ENCODE measurements around the gene COL18A1.
"Not testable (repeated sequence)": the region's sequence is repeated elsewhere in the genome, so short reads cannot be mapped to it uniquely, and the experiment has no call there.

COL18A1 gene

DNA sequence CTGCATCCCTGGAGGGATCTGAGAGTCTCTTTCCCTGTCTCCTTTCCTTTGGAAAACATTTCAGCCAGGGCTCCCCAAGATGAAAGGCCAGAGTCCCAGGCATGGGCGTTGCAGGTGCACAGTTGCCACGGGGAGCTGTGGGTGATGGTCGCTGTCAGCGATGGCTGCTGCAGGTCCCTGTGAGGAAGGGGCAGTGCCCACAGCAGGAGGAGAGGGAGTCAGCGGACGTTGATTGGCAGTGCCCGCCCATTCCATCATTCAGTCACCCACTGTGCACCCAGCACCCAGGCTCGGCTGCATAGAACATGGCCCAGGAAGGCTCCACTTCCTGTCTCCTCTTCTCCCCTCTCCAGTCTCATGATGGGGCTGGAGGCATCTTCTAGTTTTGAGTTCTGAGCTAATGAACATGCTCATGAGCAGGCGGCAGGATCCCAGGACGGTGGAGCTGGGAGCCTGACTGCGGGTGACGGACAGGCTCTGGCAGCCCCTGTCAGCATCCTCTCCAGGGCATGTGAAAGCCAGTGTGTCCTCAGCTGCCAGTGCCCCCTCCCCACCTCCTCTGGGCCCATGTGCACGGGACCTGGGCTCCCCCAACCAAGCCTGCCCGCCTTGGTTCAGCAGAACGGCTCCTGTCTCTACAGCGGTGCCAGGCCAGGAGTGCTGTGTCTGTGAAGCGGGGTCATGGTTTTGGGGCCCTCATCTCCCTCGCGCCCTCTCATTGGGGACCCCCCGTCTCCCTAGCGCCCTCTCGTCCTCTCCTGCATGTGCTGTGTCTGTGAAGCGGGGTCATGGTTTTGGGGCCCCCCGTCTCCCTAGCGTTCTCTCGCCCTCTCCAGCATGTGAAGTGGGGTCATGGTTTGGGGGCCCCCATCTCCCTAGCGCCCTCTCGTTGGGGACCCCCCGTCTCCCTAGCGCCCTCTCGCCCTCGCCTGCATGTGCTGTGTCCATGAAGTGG, 24.5 kb downstream of the COL18A1 start:
- no peak for FAIRE-seq

DNA sequence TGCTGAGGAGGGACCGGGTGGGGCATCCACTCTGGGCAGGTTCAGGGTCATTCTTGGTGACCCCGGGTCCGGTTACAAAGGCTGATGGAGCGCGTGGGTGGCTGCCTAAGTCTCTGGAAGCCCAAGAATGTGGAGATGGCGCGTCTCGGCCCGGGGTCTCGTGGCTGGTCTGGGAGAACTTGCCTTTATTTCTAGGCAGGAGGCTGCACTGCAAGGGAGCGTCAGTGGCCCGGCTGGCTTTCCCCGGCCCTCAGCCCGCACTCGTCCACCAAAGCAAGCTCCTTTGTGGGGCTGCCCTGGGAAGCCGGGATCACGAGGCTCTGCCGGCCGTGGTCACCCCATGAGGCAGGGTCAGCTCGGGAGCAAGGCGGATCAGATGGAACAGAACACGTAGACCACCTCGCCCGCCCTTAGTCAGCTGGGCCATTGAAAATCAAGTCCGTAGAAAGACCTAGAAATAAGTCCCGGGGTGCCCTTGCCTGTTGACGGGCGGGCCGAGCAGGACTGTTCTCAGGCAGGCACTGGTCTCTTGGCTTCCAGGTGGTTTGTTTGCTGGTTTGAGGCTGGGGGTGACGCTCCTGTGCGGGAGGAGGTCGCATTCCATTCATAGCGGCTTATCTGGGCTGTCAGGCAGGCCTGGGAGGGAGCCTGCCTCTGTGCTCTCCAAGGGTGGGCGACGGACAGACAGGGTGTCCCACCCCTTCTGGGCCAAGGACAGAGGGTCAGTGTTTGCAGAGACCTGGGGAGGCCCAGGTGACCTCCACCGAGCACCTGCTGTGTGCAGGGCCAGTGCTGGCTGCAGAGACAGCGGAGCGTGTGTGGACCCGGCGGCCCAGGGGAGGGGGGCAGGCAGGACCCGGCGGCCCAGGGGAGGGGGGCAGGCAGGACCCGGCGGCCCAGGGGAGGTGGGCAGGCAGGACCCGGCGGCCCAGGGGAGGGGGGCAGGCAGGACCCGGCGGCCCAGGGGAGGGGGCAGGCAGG, 25.8 kb downstream of the COL18A1 start:
- no peak for FAIRE-seq

DNA sequence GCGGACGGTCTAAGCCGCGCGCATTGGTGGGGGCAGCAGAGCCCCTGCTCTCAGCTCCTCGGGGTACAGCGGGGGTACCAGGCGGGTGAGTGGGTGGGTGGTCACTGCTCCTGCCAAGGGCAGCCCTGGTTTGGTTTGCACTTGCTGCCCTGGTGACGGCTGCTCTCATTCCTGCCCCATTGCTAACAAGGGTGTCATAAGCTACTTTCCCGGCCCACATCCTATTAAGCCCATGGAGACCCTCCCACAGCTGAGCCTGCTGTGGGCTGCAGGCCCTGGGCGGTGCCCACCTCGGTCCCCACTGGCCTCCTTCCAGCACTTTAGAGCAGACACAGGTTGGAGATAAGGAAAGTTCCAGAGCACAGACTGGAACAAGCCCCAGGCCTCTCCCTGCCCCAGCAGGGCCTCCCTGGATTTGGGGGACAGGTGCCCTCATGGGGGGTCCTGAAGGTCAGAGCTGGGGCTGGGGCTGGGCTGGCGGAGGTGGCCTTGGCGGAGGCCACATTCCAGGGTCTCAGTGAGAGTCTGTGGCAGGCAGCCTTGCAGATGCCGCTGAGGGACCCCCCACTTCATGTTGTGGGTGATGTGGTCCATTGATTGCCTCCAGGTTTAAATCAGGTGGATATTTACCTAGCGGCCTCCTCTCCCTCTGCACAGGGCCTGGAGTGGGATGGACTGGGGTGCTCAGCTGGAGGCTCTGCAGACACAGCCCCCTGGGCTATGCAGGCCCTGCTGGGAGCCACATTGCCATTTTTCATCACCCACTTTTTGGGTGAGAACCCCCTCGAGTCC, 27.0 kb downstream of the COL18A1 start:
- no peak for FAIRE-seq

DNA sequence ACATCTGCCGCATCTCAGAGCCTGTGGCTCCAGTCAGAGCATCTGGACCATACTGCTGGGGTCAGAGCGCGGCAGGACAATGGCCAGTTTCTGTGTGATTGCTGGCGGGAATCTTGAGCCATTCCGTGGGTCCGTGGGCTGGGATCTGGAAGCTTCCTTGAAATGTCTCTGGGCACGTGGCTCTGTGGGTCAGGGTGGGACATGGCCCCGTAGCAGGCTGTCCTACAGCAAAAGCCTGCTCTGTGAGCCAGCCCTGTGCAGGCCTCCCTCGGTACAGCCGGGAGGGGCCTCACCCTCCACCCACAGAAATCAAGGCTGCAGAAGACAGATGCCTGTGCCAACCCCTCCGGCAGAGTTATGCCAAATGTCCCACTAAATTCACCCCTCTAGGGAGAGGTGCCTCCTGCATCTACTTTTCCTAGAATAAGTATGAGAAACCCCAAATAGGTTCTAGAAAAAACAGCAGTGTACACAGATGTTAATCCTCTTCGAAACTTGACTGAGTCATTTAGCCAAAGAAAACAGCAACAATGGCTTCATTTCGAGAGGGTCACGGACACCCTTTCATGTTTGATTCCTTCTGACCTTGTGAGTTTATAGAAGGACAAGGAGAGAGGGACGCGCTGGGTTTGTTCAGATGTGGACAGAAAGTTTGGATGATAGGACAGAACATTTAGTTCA, 27.8 kb downstream of the COL18A1 start:
- FAIRE-seq, result no peak

DNA sequence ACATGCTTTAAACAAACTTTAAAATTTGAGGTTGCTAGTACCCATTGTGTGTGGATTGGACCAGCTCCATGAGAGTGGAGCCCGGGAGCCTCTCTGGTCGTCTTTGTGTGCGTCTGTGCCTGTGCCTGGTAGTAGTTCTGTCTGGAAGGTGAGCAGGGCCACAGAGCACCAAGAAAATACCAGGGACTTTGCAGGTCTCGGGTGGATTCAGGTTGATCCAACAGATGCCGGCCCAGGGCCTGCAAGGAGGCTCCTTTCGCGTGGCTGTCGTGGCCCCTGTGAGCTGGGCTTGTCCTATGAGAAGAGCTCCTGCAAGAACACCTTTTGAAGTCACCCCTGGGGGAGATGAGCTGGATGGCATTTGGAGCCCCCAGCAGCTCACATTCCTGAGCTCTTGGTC, 28.3 kb downstream of the COL18A1 start:
- FAIRE-seq, result no peak

DNA sequence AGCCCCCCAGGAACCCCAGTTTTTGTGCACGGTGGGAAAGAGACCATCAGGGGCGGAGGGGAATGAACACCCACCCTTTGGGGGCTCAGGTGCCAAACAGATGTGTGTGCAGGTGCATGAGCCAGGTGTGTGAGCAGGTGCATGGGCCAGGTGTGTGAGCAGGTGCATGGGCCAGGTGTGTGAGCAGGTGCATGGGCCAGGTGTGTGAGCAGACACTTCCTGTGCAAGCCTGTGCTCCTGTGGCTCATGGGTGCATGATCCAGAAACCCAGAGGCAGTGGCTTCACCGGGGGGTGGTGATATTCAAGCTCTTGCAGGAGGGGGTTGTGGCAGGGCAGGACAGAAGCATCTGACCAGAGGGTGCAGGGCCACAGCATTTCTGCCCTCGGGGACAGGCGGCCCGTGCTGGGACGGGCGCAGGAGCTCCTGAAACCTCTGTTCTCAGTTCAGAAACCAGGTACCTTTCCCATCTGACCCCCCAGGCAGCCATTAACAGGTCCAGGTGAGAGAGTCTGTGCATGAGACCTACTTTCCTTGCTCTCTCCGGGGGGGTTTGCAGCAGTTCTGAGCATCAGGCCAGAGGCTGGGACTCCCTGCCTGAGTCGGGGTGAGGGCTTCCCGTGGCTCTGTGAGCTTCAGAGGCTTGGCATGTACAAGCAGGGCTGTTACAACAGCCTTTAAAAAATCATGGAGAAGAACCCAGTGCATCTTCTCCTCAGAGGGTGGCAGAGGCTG, 29.1 kb downstream of the COL18A1 start:
- FAIRE-seq, result no peak

DNA sequence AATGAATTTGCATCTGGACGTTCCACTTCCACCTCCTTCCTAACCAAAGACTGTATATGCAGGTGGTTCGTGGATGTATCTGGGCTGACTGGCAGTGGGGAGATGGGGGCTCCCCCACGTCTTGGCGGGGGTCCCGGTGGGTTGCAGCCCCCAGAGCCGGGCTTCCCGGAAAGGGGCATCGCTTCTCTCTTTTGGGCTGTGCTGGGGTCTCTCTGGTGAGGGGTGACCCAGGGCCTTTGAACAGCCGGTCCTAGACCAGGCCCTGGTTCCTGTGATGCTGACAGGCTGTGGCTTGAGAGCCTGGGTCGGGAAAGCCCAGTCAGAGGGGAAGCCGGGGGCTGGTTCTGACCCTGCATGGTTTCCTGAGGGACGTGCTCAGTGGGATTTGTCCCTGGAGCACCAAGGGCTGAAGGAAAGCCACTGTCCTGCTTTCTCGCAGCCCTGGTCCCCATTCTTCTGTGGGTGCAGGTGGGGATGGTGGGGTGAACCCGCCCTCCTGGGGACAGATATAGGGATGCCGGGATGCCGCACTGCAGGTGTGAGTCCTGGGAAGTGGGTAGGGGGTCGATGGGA, 29.8 kb downstream of the COL18A1 start:
- FAIRE-seq, result no peak

DNA sequence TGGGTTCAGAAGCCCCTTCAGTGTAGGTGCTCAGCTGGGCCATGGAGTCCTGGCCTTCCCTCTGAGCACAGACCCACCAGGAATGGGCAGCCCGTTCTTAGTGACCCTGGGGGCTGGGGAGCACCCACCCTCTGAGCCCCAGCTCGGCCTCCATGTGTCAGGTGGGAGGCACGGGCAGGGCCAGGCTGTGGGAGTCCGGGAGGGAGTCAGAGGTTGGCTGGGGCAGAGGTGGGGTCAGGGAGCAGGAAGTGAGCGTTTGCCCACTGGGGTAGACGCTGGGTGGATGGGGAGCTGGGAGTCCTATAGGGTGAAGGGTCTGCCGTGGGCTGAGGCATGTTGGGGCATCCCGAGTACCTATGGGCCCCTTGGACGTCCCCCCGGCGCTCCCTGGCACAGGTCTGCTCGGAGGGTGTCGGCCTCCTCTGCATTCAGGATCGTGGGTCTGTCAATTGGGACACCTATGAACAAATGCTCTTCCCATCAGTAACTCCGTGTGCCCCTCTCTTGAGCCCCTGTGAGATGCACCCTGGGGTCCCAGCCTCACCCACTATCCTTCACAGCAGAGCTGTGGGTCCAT, 30.5 kb downstream of the COL18A1 start:
- no peak for FAIRE-seq

DNA sequence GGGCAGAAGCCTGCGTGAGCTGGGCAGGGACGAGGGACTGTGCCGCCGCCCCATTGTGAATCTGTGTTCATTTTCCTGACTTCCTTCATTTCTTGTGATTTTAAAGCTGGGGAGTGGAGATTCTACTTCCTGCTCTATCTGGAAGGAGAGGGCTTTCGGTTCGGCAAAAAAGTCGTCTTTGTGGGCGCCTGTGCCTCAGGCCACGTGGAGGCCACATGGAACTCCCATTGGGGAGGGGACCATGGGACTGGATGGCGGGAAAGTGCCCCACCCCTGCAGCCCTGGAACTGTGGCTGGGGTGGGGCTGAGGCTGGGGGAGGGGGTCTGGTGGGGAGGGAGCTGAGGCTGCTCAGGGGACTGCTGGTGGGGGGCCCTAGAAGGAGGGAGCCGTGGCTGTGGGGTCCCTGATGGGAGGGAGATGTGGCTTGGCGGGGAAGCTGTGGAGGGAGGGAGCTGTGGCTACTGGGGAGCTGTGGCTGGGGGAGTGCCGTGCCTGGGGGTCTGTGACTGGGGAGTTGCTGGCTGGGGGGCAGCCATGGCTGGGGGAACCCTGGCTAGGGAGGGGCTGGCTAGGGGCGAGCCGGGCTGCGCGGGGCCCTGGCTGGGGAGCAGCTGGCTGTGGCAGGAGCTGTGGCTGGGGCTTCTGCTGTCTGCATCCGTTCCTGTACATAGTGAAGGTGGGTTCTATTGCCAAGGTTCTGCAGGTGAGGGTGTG, 31.5 kb downstream of the COL18A1 start:
- FAIRE-seq, result no peak

DNA sequence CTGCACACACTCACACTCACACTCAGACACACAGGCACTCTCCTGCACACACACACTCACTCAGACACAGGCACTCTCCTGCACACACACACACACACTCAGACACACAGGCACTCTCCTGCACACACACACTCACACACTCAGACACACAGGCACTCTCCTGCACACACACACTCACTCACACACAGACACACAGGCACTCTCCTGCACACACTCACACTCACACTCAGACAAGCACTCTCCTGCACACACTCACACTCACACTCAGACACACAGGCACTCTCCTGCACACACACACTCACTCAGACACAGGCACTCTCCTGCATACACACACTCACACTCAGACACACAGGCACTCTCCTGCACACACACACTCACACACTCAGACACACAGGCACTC, 32.9 kb downstream of the COL18A1 start:
- FAIRE-seq, result not testable (repeated sequence)

DNA sequence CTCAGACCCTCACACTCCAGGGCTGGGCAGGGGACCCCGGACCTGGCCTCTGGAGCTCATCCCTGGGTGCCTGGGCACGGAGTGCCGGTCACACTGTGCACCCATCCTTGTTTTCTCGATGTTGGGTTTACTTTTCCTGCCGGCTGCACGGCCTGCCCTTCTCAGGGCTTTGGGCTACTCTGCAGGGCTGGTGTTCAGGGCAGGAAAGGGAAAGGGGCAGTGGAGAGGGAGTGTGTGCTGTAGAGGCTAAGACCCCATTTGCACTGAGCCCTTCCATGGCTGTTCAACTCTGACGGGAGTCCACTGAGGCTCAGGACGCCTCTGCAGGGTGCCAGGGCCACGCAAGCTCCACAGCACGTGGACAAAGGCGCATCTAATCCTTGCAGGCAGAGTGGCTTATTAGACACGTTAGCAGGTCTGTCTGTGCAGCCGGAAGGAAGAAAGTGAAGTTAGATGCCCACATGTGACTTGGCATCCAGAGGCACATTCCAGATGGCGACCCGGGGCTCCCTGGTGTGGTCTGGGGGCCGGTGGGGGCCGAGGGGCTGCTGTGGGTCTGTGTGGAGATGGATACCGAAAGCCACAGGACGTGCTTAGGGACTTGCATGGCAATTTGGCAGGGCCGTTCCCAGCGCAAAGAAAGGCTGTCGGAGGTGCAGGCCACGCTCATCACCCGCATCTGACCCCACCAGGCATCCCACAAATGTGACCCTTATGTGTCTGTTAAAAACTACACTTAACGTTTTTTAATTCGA, 33.6 kb downstream of the COL18A1 start:
- no peak for FAIRE-seq

DNA sequence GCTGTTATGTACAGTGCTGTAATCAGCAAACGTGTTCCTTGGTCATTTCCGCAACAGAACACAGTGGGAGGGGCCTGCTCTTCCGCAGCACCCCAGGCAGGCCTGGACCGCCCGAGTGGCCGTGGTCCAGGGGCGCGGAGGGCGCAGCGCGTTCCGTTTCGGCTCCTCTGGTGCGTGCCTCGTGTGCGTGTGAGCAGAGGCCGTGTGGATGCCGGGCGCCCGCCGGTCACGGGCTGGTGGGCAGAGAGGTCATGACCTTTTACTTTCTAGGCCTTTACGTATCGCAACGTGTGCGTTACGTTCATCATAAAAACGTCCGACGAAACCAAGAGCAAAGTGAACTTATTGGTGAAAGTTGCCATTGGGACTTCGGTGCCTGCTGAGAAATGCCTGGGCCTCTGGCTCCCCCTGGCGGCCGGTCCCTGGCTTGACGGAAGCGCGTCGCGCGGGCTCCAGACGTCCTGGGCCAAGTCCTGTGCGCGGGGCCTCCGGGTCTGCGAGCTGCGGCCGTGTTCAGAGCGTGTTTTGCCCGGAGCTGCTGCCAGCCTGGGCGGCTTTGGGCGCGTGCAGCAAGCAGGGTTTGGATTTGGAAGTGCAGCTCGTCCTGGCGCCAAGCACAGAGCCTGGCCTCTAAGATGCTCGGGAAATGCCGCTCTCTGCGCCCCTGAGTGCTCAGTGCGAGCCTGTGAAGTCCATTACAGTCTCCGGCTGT, 34.4 kb downstream of the COL18A1 start:
- FAIRE-seq, result peak; percentile 21

DNA sequence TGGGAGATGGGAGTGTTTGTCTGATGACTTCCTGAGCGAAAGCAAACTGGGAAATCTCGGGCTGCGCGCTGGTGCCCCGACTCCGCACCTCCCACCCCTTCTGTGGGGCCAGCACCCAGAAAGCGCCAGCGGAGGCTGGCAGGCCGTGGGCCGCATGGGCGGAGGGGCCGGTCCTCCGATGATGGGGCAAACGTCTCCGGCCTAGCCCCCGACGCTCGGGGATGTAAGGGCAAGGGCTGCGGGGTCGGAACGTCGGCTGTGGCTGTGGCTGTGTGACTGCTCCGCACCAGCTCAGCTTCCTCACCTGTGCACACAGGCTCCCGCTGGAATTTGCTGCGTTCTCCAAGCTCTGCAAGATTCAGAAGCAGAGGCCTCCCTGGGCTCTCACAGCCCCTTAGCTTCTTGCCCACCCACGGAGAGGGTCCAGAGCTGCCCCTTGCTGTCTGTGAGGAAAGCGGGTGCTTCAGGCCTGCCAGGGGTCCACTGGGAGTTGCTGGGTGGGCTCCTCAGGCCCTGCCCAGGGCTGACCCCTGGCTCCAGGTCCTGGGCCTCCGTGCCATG, 35.0 kb downstream of the COL18A1 start:
- FAIRE-seq, result no peak

DNA sequence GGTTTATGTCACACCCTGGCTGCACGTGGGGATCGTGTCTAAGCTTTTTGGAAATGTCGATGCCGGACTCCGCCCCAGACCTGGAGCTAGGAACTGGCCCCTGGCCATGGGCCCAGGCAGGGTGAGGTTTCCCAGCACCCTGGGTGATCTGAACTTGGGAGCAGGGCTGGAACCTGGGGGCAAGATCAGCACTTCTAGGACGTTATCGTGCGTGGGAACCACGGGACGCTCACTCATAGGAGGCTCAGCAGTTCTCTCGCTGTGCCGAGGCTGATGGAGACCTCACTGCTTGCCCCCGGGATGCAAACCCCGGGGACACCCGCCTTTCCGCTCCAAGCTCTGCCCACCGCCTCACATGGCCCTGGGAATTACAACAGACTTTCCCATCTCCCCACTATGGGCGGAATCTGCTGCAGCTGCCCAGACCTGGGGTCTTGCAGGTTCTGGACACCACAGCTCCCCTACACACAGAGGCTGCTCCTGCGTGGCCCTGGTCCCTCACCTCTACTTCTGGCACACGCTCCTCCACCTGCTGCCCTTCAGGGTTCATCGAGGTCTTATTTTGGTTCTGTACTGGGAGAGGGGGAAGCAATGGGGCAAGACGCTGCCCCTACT, 35.9 kb downstream of the COL18A1 start:
- no peak for FAIRE-seq

DNA sequence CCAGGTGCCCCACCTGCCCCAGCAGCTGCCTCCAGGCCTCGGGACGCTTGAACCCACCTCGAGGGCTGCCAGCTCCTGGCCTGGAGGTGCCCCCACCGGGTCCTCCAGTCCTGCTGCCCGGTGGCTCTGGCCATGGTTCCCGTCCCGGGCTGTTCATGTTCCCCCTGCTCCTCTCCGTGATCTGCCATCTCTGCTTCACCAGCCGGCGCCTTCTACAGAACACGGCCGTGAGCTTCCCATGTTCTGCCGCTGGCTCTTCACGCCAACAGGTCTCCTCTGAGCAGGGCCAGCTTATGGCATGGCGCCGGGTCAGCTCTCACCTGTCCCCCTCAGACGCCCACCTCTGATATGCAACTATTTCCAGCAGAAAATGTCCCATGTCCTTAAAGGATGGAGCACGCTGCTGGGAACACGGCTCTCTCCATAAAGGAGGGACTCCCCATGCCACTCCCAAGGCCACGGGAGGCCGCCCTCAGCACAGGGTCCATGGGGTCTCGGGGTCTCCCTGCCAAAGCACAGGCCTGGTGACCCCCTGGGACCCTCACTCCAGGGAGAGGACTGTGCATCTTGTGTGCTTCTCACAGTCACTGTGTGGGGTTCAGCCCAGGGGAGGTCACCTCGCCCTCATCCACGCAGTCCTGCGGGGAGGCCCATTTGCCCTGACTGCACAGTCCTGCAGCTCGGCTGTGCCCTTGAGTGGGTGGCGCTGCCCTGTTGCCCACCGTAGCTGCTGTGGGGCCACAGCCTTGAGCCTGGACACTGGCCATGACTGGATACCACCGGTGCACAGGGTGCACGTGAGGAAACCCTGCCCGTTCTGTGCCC, 36.7 kb downstream of the COL18A1 start:
- FAIRE-seq, result no peak

DNA sequence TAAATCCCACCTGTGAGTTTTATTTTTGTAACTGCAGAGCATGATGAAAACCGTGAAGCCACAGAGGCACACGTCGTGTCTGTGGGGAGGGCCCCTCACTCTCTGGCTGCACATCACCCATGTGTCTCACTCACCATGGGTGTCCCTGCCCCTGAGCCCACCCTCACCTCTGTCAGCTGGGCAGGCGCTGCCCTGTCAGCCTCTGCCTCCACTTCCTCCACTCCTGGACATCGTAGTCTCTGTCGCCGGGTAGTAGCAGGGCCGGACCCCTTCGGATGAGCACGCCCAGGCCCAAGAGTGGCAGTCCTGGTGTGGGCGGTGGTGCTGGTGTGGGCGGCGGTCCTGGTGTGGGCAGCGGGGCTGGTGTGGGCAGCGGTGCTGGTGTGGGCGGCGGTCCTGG, 37.3 kb downstream of the COL18A1 start:
- no peak for FAIRE-seq

Measured in A204.1 (cell line).